Lower leg skin (tissue), 4 donors: ENCODE results near the gene EID1. TPM values are rescaled to one million over a fixed set of nuclear protein-coding genes. Genes with fewer than 3 reads are reported as not detected.

Source experiments
- DNase-seq, 2 donors: peaks; one replicate each; pipeline ENCODE4 v3.0.0-alpha.2; 2019; ENCODE audit warnings: low spot score in 2 of 2
- H3K4me3 ChIP-seq: fragments of 200-600 bp; sonication (generic); 2 replicates; pipeline ENCODE4 v1.5.1; 2017; ENCODE audit warnings: mild to moderate bottlenecking, low read depth; ENCODE audit not compliant: poor library complexity, severe bottlenecking
- POLR2A ChIP-seq, 2 donors: fragments of 450-650 bp; IDR thresholded peaks; one replicate each; pipeline ENCODE4 v1.6.1; 2016 to 2017; ENCODE audit warnings: antibody characterized with exemption in 2 of 2, mild to moderate bottlenecking in 1 of 2, moderate library complexity in 1 of 2
- WGBS, 2 donors: methylation state at CpG; one replicate each; pipeline ENCODE4 v1.1.5; 2018; 5-methylcytosine and 5-hydroxymethylcytosine counted together
- intact Hi-C: fragments of 100-400 bp; cut with DNase I; formaldehyde crosslinking; loops from one replicate; pipeline ENCODE4 v1.15.0; 2023; ENCODE audit warnings: low total_unique reads
- total RNA-seq, 4 donors: library from RNA; depleted of rRNA; stranded (reverse); fragments of >200 nt; gene quantifications; one replicate each; pipeline ENCODE4 v1.1.0, GENCODE V29; 2016
- TF ChIP-seq, protein P1 (sequence below), 3 donors: fragments of 450-650 bp; IDR thresholded peaks; one replicate each; pipeline ENCODE4 v1.5.1; 2016; ENCODE audit warnings: antibody characterized with exemption in 3 of 3, mild to moderate bottlenecking in 3 of 3, moderate library complexity in 2 of 3

The EID1 gene
- total RNA-seq, 4 donors from 2014 or later = 58.5 to 127 (median 78.4) TPM

DNA sequence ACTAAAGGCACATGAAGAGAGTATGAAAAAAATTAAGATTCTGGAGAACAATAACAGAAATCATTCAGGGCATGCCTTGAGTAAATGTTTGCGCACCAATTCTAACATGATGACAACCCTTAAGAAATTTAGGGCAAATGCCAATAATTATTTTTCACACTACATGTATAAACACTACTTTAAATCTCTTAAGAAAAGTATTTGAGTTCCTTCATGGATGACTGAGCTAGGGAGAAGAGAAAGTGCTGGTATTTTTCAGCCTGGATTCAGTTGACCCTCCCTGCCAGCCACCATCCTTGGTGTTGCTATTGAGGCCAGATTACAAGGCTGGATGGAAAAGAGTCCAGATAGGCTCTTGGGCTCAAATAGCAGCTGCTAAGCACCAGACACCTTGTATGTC, 8.0 kb upstream of the EID1 start:
- TF ChIP-seq, protein P1, sequence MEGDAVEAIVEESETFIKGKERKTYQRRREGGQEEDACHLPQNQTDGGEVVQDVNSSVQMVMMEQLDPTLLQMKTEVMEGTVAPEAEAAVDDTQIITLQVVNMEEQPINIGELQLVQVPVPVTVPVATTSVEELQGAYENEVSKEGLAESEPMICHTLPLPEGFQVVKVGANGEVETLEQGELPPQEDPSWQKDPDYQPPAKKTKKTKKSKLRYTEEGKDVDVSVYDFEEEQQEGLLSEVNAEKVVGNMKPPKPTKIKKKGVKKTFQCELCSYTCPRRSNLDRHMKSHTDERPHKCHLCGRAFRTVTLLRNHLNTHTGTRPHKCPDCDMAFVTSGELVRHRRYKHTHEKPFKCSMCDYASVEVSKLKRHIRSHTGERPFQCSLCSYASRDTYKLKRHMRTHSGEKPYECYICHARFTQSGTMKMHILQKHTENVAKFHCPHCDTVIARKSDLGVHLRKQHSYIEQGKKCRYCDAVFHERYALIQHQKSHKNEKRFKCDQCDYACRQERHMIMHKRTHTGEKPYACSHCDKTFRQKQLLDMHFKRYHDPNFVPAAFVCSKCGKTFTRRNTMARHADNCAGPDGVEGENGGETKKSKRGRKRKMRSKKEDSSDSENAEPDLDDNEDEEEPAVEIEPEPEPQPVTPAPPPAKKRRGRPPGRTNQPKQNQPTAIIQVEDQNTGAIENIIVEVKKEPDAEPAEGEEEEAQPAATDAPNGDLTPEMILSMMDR (IDR thresholded peaks at IDR 0.05) = no peak
- TF ChIP-seq POLR2A (IDR thresholded peaks at IDR 0.05) = no peak
- WGBS, 2 donors = 95% methylated on average over 1 of the region's 1 CpG
- intact Hi-C loops = loop anchor here (10.0 kb wide), 2 partner anchors 275 to 1275 kb away; no protein-coding TSS in a partner anchor

DNA sequence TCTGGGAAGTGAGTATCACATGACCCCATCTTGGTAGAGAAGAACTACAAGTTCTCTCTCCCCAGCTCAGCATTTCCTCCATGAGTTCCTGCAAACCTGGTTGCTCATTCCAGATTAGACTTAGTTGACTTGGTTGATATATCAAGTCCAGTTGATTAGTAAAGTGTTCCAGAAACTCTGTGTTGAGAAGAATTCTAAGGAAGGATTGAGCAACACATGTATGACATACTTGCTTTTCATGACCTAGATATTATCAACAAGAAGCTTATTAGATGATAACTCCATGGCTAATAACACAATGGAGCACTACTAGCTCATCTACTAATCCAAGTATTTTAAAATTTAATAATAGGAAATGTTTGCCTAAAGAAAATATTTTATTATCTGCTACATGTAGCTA, 6.4 kb upstream of the EID1 start:
- H3K4me3 ChIP-seq = no peak overlapping the region
- no peak for TF ChIP-seq POLR2A (IDR thresholded peaks at IDR 0.05)
- TF ChIP-seq, protein P1 (IDR thresholded peaks at IDR 0.05) = no peak
- intact Hi-C loops = no loop called here
- no peak for DNase-seq

More for the DNA sequence above, 8.0 kb upstream of the EID1 start:
- DNase-seq = no peak
- H3K4me3 ChIP-seq = no peak overlapping the region

DNA sequence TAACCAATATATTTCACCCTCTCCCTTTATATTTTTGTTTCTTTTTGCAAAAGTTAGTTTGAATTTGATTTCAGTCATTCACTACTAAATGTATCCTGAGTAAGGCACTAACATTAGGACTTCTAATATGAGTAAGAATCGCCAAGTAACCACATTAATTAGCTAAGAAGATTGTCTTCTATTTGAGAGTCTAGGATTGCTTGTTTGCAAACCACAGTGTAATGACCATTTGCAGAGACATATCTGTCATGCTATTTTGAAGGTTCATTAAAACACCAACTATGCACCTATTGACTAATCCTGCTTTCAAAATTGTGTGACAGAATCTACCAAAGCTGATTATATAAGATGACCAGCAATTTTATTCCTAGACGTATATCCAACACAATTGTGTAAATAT, 5.3 kb upstream of the EID1 start:
- DNase-seq = no peak
- H3K4me3 ChIP-seq = no peak overlapping the region
- intact Hi-C loops = no loop called here
- TF ChIP-seq, protein P1 (IDR thresholded peaks at IDR 0.05) = no peak
- TF ChIP-seq POLR2A (IDR thresholded peaks at IDR 0.05) = no peak
- 83 to 85% methylated on average over 2 of the region's 2 CpGs for WGBS, 2 donors

DNA sequence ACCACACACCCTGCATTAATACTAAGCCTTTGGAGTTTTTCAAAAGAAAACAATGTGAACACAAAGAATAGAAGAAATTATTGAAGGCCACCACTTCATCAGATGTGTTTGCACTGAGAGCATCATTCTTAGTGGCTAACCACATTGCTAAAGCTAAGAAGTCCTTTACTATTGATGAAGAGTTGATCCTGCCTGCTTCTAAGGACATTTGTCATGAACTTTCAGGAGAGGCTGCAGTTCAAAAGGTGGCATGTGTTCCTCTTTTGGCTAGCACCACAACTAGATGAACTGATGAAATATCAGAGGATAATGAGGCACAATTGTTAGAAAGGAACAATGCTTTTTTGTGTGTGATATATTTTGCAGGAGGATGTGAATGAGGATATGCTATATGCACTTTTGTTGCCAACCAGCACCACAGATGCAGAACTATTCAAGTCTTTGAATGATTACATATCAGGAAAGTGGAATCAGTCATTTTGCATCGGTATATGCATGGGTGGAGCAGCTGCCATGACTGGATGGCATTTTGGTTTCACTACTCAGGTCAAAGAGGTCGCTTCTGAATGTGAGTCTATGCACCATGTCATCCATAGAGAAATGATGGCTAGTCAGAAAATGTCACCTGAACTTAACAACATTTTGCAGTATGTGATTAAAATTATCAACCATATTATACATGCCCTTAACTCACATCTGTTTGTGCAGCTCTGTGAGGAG, 2.5 kb upstream of the EID1 start:
- DNase-seq = no peak
- H3K4me3 ChIP-seq = no peak overlapping the region
- 46 to 80% methylated on average over 2 of the region's 2 CpGs for WGBS, 2 donors
- no peak for TF ChIP-seq POLR2A (IDR thresholded peaks at IDR 0.05)
- TF ChIP-seq, protein P1 (IDR thresholded peaks at IDR 0.05) = no peak
- intact Hi-C loops = no loop called here

DNA sequence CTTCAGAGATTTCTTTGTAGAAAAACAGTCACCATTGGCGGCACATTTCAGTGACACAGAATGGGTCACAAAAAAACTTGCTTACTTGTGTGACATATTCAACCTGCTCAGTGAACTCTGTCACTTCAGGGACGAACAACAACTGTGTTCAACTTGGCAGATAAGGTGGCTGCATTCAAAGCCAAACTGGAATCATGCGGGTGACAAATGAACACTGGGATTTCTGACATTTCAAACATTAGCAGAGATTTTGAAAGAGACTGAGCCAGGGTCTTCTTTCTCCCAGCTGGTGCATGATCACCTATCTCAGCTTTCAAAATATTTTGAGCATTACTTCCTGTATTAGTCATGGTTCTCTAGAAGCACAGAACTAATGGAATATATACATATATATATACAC, 1.9 kb upstream of the EID1 start:
- DNase-seq = no peak

More for the DNA sequence above, 1.9 kb upstream of the EID1 start:
- TF ChIP-seq, protein P1 (IDR thresholded peaks at IDR 0.05) = no peak
- no peak for TF ChIP-seq POLR2A (IDR thresholded peaks at IDR 0.05)
- no peak overlapping the region for H3K4me3 ChIP-seq
- intact Hi-C loops = no loop called here
- 87% methylated on average over 3 of the region's 3 CpGs for whole genome bisulfite sequencing, 2 donors
